Right atrium auricular region (tissue), 2 donors: Measurements from ENCODE around the gene CTSL. TPM values are rescaled to one million over a fixed set of nuclear protein-coding genes. Genes with fewer than 3 reads are reported as not detected.
"Not testable (repeated sequence)": the region's sequence is repeated elsewhere in the genome, so short reads cannot be mapped to it uniquely, and the experiment has no call there.

Source experiments
- DNase-seq: peaks from one replicate; pipeline ENCODE4 v3.0.0-alpha.2; 2019; ENCODE audit warnings: low spot score
- H3K27ac ChIP-seq, 2 donors: fragments of 200-600 bp; sonication (generic); 1 replicate in 1 of 2; 2 replicates in 1 of 2; pipeline ENCODE4 v1.5.1; 2016 to 2019
- H3K27me3 ChIP-seq, 2 donors: fragments of 200-600 bp; sonication (generic); one replicate each; pipeline versions ENCODE4 v1.5.1 to v1.6.0; 2017 to 2019
- H3K36me3 ChIP-seq: fragments of 200-600 bp; sonication (generic); one replicate; pipeline ENCODE4 v1.5.1; 2016
- H3K4me1 ChIP-seq, 2 donors: fragments of 200-600 bp; sonication (generic); one replicate each; pipeline versions ENCODE4 v1.5.1 to v1.6.0; 2017 to 2019
- H3K4me3 ChIP-seq, 2 donors: fragments of 200-600 bp; sonication (generic); 1 replicate in 1 of 2; 2 replicates in 1 of 2; pipeline ENCODE4 v1.5.1; 2017 to 2019; ENCODE audit warnings: mild to moderate bottlenecking in 1 of 2, moderate library complexity in 1 of 2
- H3K9me3 ChIP-seq, 2 donors: fragments of 200-600 bp; sonication (generic); one replicate each; pipeline ENCODE4 v1.5.1; 2019
- total RNA-seq, 2 donors: library from RNA; depleted of rRNA; stranded (reverse); fragments of >200 nt; gene quantifications; one replicate each; pipeline ENCODE4 v1.1.0, GENCODE V29; 2016
- TF ChIP-seq, protein P1 (sequence below), 2 donors: fragments of 200-600 bp; sonication (generic); IDR thresholded peaks; one replicate each; pipeline ENCODE4 v1.5.1; 2019; ENCODE audit warnings: antibody characterized with exemption in 2 of 2

Gene CTSL
- total RNA-seq, 2 donors from 2014 or later = 122 to 169 TPM

DNA sequence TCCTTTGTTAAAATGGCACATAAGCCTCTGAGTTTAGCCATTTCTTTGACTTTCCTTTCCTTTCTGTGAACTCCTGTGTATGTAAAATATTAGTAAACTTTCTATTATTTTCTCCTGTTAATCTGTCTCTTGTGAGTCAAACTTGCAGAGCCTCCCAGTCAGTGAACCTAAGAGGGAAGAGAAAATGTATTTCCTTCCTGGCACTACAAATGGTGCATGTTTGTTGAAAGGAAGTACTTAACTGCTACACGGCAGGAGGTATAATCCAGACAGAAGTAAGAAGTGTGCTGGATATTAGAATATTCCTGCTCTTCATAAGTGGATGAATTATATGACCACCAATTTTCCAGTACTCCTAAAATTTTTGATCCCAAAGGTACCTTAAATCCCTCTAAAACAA, 23.0 kb downstream of the CTSL start:
- H3K27me3 ChIP-seq = no peaks in the 10 kb centered on the region
- no peaks in the 10 kb centered on the region for H3K36me3 ChIP-seq
- TF ChIP-seq, protein P1, sequence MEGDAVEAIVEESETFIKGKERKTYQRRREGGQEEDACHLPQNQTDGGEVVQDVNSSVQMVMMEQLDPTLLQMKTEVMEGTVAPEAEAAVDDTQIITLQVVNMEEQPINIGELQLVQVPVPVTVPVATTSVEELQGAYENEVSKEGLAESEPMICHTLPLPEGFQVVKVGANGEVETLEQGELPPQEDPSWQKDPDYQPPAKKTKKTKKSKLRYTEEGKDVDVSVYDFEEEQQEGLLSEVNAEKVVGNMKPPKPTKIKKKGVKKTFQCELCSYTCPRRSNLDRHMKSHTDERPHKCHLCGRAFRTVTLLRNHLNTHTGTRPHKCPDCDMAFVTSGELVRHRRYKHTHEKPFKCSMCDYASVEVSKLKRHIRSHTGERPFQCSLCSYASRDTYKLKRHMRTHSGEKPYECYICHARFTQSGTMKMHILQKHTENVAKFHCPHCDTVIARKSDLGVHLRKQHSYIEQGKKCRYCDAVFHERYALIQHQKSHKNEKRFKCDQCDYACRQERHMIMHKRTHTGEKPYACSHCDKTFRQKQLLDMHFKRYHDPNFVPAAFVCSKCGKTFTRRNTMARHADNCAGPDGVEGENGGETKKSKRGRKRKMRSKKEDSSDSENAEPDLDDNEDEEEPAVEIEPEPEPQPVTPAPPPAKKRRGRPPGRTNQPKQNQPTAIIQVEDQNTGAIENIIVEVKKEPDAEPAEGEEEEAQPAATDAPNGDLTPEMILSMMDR (IDR thresholded peaks at IDR 0.05) = no peak
- H3K4me3 ChIP-seq = no peak overlapping the region
- no peak for DNase-seq
- H3K9me3 ChIP-seq = peaks cover 7% of the 10 kb centered on the region in 2 donors
- no peaks in the 10 kb centered on the region for H3K4me1 ChIP-seq
- H3K27ac ChIP-seq = no peak overlapping the region

DNA sequence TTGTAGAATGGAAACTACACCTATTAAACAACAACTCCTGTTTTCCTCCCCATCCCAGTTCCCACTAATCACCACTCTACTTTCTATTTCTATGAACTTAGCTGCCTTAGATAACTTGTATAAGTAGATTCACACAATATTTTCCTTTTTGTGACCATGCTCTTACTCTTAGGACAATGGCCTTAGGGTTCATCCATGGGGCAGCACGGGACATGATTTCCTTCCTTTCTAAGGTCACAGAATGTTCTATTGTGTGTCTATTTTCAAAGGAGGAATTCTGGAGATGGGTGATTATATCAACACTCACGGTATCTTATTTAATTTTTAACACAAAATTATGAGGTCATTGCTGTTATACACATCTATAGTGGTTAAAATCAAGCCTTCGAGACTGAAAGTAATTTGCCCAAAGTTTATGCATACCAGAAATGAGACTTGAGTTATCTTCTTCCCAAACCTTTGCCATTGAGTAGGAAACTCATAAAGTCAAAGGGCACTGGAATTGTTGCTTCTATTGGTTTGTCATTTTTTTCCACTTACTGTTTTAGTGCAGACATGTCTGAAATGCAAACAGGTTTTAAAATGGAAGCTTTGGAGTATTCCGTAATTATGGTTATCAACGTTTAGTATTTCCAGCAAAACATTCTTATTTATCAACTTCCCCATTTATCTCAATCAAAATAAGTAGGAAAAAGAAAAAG, 23.6 kb downstream of the CTSL start:
- H3K36me3 ChIP-seq = no peaks in the 10 kb centered on the region
- no peak overlapping the region for H3K4me3 ChIP-seq
- H3K9me3 ChIP-seq = peaks cover 7 to 13% of the 10 kb centered on the region in 2 donors
- H3K27me3 ChIP-seq = no peaks in the 10 kb centered on the region
- H3K27ac ChIP-seq = no peak overlapping the region
- no peaks in the 10 kb centered on the region for H3K4me1 ChIP-seq
- no peak for DNase-seq
- TF ChIP-seq, protein P1 (IDR thresholded peaks at IDR 0.05) = no peak

DNA sequence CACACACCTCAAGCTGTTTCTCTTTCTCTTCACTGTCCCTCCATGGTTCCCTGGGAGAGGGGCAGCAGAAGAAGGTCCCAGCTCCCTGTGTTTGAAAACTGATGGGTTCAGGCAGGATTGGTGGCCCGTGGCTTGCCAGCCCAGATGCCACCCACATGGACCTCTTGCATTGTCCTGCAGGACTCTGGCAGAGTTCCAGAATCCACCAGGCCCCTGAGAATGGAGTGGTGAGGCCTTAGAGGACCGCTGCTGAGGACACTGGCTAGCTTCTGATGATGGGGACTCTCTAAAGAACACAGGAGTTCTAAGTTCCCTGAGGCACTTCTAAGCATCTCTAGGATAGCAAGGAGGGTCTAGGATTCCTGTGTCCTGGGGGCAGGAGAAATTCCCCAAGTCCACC, 24.8 kb downstream of the CTSL start:
- Histone ChIP-seq H3K9me3 (peaks cover 7 to 13% of the 10 kb centered on the region in 2 donors), H3K27me3 (no peaks in the 10 kb centered on the region), H3K36me3 (no peaks in the 10 kb centered on the region), H3K4me1 (no peaks in the 10 kb centered on the region), H3K27ac (no peak overlapping the region), H3K4me3 (no peak overlapping the region)
- TF ChIP-seq, protein P1 (IDR thresholded peaks at IDR 0.05) = no peak
- DNase-seq = no peak

DNA sequence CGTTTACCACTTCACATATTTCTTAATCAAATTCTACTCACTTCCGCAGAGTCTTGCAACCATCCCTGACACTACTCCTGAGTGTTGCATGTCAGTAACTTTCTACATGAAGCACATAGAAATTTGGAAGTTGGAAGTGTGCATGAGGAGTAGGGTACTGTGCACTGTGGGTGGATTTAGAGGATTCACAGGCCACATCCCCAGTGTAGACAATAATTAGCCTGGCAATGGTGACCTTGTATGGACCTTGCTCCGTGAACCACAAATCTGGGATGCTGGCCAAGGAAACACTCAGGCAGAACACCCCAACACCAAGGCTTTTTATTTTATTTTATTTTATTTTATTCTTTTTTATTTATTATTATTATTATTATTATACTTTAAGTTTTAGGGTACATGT, 25.5 kb downstream of the CTSL start:
- H3K27ac ChIP-seq = no peak overlapping the region
- no peak for DNase-seq
- no peaks in the 10 kb centered on the region for H3K36me3 ChIP-seq
- H3K4me3 ChIP-seq = no peak overlapping the region
- no peaks in the 10 kb centered on the region for H3K27me3 ChIP-seq
- TF ChIP-seq, protein P1 (IDR thresholded peaks at IDR 0.05) = no peak
- H3K9me3 ChIP-seq = peaks cover 7 to 13% of the 10 kb centered on the region in 2 donors
- no peaks in the 10 kb centered on the region for H3K4me1 ChIP-seq

DNA sequence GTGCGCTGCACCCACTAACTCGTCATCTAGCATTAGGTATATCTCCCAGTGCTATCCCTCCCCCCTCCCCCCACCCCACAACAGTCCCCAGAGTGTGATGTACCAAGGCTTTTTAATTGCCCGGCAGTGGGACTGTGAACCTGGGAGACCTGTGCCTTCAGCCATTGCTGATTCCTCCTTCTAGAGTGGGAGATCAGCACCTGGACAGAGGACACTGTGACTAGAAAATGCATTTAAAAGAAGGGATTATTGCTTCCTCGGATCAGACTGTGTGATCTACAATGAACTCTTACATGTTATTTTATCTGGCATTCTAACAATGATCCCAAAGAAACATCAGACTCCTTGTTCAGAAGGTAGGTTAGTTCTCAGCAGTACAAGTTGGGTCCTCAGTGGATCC, 25.9 kb downstream of the CTSL start:
- no peaks in the 10 kb centered on the region for H3K27me3 ChIP-seq
- H3K4me3 ChIP-seq = no peak overlapping the region
- H3K4me1 ChIP-seq = no peaks in the 10 kb centered on the region
- peaks cover 7 to 13% of the 10 kb centered on the region in 2 donors for H3K9me3 ChIP-seq
- TF ChIP-seq, protein P1 (IDR thresholded peaks at IDR 0.05) = no peak
- H3K27ac ChIP-seq = no peak overlapping the region
- DNase-seq = no peak
- no peaks in the 10 kb centered on the region for H3K36me3 ChIP-seq

DNA sequence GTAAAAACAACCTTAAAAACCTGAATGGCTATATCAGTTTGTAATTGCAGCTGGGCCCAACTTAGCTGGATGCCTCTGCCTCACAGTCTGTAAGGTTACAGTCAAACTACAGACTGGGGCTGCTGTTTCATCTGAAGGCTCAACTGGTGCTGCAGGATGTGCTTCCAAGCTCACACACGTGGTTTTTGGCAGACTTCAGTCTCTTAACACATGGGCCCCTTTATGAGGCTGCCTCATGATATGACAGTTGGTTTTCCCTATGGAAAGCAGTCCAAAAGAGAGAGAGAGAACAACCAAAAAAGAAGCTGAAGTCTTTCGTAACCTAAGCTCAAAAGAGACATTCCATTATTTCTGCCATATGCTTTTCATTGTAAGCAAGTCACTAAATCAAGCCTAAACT, 27.4 kb downstream of the CTSL start:
- H3K9me3 ChIP-seq = peaks cover 7 to 13% of the 10 kb centered on the region in 2 donors
- TF ChIP-seq, protein P1 (IDR thresholded peaks at IDR 0.05) = no peak
- H3K27me3 ChIP-seq = no peaks in the 10 kb centered on the region
- no peaks in the 10 kb centered on the region for H3K4me1 ChIP-seq
- H3K27ac ChIP-seq = no peak overlapping the region
- no peaks in the 10 kb centered on the region for H3K36me3 ChIP-seq
- no peak overlapping the region for H3K4me3 ChIP-seq
- no peak for DNase-seq

DNA sequence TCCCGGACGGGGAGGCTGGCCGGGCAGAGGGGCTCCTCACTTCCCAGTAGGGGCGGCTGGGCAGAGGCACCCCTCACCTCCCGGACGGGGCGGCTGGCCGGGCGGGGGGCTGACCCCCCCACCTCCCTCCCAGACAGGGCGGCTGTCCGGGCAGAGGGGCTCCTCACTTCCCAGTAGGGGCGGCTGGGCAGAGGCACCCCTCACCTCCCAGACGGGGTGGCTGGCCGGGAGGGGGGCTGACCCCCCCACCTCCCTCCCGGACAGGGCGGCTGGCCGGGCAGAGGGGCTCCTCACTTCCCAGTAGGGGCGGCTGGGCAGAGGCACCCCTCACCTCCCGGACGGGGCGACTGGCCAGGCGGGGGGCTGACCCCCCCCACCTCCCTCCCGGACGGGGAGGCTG, 32.4 kb downstream of the CTSL start:
- not testable (repeated sequence) for H3K27ac ChIP-seq

DNA sequence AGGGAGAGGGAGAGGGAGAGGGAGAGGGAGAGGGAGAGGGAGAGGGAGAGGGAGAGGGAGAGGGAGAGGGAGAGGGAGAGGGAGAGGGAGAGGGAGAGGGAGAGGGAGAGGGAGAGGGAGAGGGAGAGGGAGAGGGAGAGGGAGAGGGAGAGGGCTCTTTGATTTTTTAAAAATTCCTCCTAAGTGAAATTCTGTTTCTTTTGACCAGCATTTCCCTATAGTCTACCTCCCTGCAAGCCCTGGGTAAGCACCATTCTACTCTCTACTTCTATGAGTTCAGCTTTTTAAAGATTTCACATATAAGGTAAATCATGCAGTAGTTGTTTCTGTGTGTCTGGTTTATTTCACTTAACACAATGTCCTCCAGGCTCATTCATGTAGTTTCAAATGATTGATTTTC, 34.1 kb downstream of the CTSL start:
- H3K36me3 ChIP-seq, H3K4me3 ChIP-seq, H3K27me3 ChIP-seq, H3K4me1 ChIP-seq, H3K9me3 ChIP-seq, DNase-seq, H3K27ac ChIP-seq: not testable (repeated sequence)

More for the DNA sequence above, 32.4 kb downstream of the CTSL start:
- H3K9me3 ChIP-seq, H3K36me3 ChIP-seq, H3K4me1 ChIP-seq, H3K27me3 ChIP-seq, H3K4me3 ChIP-seq, DNase-seq: not testable (repeated sequence)
